HepG2 (cell line): ENCODE data around the gene VARS1. TPM values are rescaled to one million over a fixed set of nuclear protein-coding genes. Genes with fewer than 3 reads are reported as not detected.
A peak's percentile ranks its signal among the peaks of the same experiment; 100 is the strongest.

Experiments
- ATAC-seq: fragments of 200-7000 bp; cut with Tn5 transposase; 3 replicates; pipeline ENCODE4 v1.9.1; 2020; ENCODE audit warnings: mild to moderate bottlenecking, moderate library complexity
- BruUV-seq: library from RNA; stranded (reverse); fragments of 400-500 nt; replicated peaks from 2 replicates; lab custom pipeline; 2021; lab: Mats Ljungman, UMichigan
- CTCF ChIA-PET: fragments of 300-600 bp; formaldehyde crosslinking; extraction: SDS; loops from one replicate; lab custom pipeline; 2021; ENCODE audit warnings: low total read pairs, inconsistent platforms, low intra/inter-chr PET ratio; lab: Yijun Ruan, JAX
- POLR2A ChIA-PET: fragments of 350-600 bp; sonication (Branson Sonifier 250); formaldehyde crosslinking; loops from one replicate; lab custom pipeline; 2020; ENCODE audit warnings: antibody characterized with exemption, inconsistent platforms; lab: Yijun Ruan, JAX
- DNase-seq: peaks from one replicate; pipeline ENCODE4 v3.0.0-alpha.2; 2015; ENCODE audit warnings: low spot score
- FAIRE-seq: peaks from 3 replicates; lab custom pipeline; 2011; peaks lifted over from hg19 to GRCh38; lab: Jason Lieb, UNC
- H2AFZ ChIP-seq: one replicate; pipeline ENCODE4 v1.6.1; 2011; ENCODE audit warnings: low read length, inconsistent platforms
- H3K27ac ChIP-seq: fragments of 300-600 bp; 3 replicates; pipeline ENCODE4 v1.8.0; 2011; ENCODE audit warnings: mixed run types, mild to moderate bottlenecking, mixed read lengths, low read length, inconsistent platforms; ENCODE audit not compliant: insufficient read depth; ENCODE audit errors: extremely low read length
- H3K27me3 ChIP-seq, 2 experiments: fragments of 200-600 bp in 1 of 2; 2 replicates in 1 of 2; 3 replicates in 1 of 2; pipeline versions ENCODE4 v1.6.0 to v1.8.0; 2011; ENCODE audit warnings: low read length in 2 of 2, mild to moderate bottlenecking in 2 of 2, moderate library complexity in 2 of 2, inconsistent platforms in 1 of 2; ENCODE audit not compliant: insufficient read depth in 2 of 2, control insufficient read depth in 1 of 2
- H3K36me3 ChIP-seq, 2 experiments: fragments of 200-600 bp in 1 of 2; replicated peaks in 1 of 2; 2 replicates in 1 of 2; 3 replicates in 1 of 2; pipeline versions ENCODE4 v1.5.1 to v1.8.0; 2011; ENCODE audit warnings: low read length in 2 of 2, inconsistent platforms in 1 of 2; ENCODE audit not compliant: insufficient read depth in 2 of 2, control insufficient read depth in 1 of 2
- H3K4me1 ChIP-seq: 2 replicates; pipeline ENCODE4 v1.5.1; 2012; ENCODE audit warnings: low read length, inconsistent platforms; ENCODE audit not compliant: insufficient read depth
- H3K4me2 ChIP-seq: 2 replicates; pipeline ENCODE4 v1.6.0; 2011; ENCODE audit warnings: low read depth, low read length, inconsistent platforms
- H3K4me3 ChIP-seq, 3 experiments: fragments of 200-600 bp in 1 of 3; sonication (generic), shearing (Covaris generic) in 1 of 3; replicated peaks in 1 of 3; 2 replicates each; pipeline ENCODE4 v1.5.1; 2011 to 2016; ENCODE audit warnings: low read length in 3 of 3, inconsistent platforms in 2 of 3, low read depth in 2 of 3, mild to moderate bottlenecking in 2 of 3, control low read depth in 1 of 3, mixed read lengths in 1 of 3; ENCODE audit not compliant: insufficient read depth in 1 of 3
- H3K79me2 ChIP-seq: one replicate; pipeline ENCODE4 v1.6.1; 2011; ENCODE audit warnings: low read length, inconsistent platforms; ENCODE audit not compliant: insufficient read depth
- H3K9ac ChIP-seq: 2 replicates; pipeline ENCODE4 v1.6.0; 2011; ENCODE audit warnings: mild to moderate bottlenecking, low read depth, low read length, inconsistent platforms; ENCODE audit not compliant: insufficient read depth
- H3K9me3 ChIP-seq: 2 replicates; pipeline ENCODE4 v1.5.1; 2012; ENCODE audit warnings: mild to moderate bottlenecking, low read length
- H4K20me1 ChIP-seq: 2 replicates; pipeline ENCODE4 v1.6.0; 2011; ENCODE audit warnings: inconsistent platforms, mild to moderate bottlenecking, low read length, moderate library complexity; ENCODE audit not compliant: insufficient read depth
- AGO2 ChIP-seq: fragments of 200-400 bp; formaldehyde crosslinking; optimal IDR thresholded peaks from 2 replicates; pipeline ENCODE3; 2017; ENCODE audit warnings: mild to moderate bottlenecking, low read depth, low read length, moderate library complexity
- GZF1 ChIP-seq: sonication (generic); formaldehyde crosslinking; IDR thresholded peaks from 2 replicates; pipeline ENCODE4 v1.5.1; 2020; ENCODE audit warnings: mild to moderate bottlenecking, missing genetic modification reagents
- MED1 ChIP-seq: sonication (generic); formaldehyde crosslinking; IDR thresholded peaks from 2 replicates; pipeline ENCODE4 v1.4.0; 2020; ENCODE audit warnings: missing genetic modification reagents
- MEIS1 ChIP-seq: sonication (generic); formaldehyde crosslinking; IDR thresholded peaks from 2 replicates; pipeline ENCODE4 v1.9.0; 2021; ENCODE audit warnings: mild to moderate bottlenecking, missing genetic modification reagents, moderate library complexity, borderline replicate concordance
- MTF1 ChIP-seq: sonication (generic); formaldehyde crosslinking; IDR thresholded peaks from 2 replicates; pipeline ENCODE4 v1.5.0; 2020; ENCODE audit warnings: missing genetic modification reagents
- NCOA1 ChIP-seq: sonication (generic); formaldehyde crosslinking; IDR thresholded peaks from 2 replicates; pipeline ENCODE4 v1.9.0; 2021; ENCODE audit warnings: missing genetic modification reagents
- NFYC ChIP-seq: IDR thresholded peaks from 2 replicates; pipeline ENCODE4 v1.6.1; 2016; ENCODE audit warnings: missing genetic modification reagents, missing compliant biosample characterization
- POLR2G ChIP-seq: fragments of 200-400 bp; formaldehyde crosslinking; IDR thresholded peaks from 2 replicates; pipeline ENCODE4 v1.6.1; 2018; ENCODE audit warnings: mild to moderate bottlenecking, low read depth, low read length, moderate library complexity
- RBFOX2 ChIP-seq: fragments of 200-400 bp; formaldehyde crosslinking; IDR thresholded peaks from 2 replicates; pipeline ENCODE4 v1.6.1; 2017; ENCODE audit warnings: low read depth, mild to moderate bottlenecking, low read length
- SMAD1 ChIP-seq: sonication (generic); formaldehyde crosslinking; IDR thresholded peaks from 2 replicates; pipeline ENCODE4 v1.4.0; 2020; ENCODE audit warnings: missing genetic modification reagents, low read depth, mild to moderate bottlenecking, borderline replicate concordance
- TARDBP ChIP-seq: sonication (generic); formaldehyde crosslinking; IDR thresholded peaks from 2 replicates; pipeline ENCODE4 v1.8.0; 2022; ENCODE audit warnings: mild to moderate bottlenecking, missing genetic modification reagents
- TEAD2 ChIP-seq: sonication (generic); formaldehyde crosslinking; IDR thresholded peaks from 2 replicates; pipeline ENCODE4 v1.9.0; 2021; ENCODE audit warnings: missing genetic modification reagents
- TEAD3 ChIP-seq: optimal IDR thresholded peaks from 2 replicates; pipeline ENCODE3; 2016; ENCODE audit warnings: borderline replicate concordance
- THAP11 ChIP-seq: IDR thresholded peaks from 2 replicates; pipeline ENCODE4 v1.6.1; 2016; ENCODE audit warnings: missing biosample characterization, missing genetic modification reagents
- ZBTB8A ChIP-seq: sonication (generic); formaldehyde crosslinking; IDR thresholded peaks from 2 replicates; pipeline ENCODE4 v1.4.0; 2020; ENCODE audit warnings: mild to moderate bottlenecking, low read depth, missing genetic modification reagents, borderline replicate concordance
- ZC3H4 ChIP-seq: sonication (generic); formaldehyde crosslinking; IDR thresholded peaks from 2 replicates; pipeline ENCODE4 v1.4.0; 2020; ENCODE audit warnings: missing genetic modification reagents, borderline replicate concordance
- ZNF253 ChIP-seq: sonication (generic); formaldehyde crosslinking; IDR thresholded peaks from 2 replicates; pipeline ENCODE4 v1.8.0; 2022; ENCODE audit warnings: mild to moderate bottlenecking, missing genetic modification reagents, borderline replicate concordance
- ZNF296 ChIP-seq: sonication (generic); formaldehyde crosslinking; conservative IDR thresholded peaks from 2 replicates; pipeline ENCODE4 v1.5.0; 2020; ENCODE audit warnings: mild to moderate bottlenecking, missing genetic modification reagents
- ZNF343 ChIP-seq: sonication (generic); formaldehyde crosslinking; IDR thresholded peaks from 2 replicates; pipeline ENCODE4 v1.4.0; 2020; ENCODE audit warnings: mild to moderate bottlenecking, missing genetic modification reagents
- ZNF460 ChIP-seq: sonication (generic); formaldehyde crosslinking; IDR thresholded peaks from 2 replicates; pipeline ENCODE4 v1.5.1; 2020; ENCODE audit warnings: missing genetic modification reagents, mild to moderate bottlenecking, borderline replicate concordance
- ZNF563 ChIP-seq: sonication (generic); formaldehyde crosslinking; IDR thresholded peaks from 2 replicates; pipeline ENCODE4 v1.8.0; 2022; ENCODE audit warnings: mild to moderate bottlenecking, moderate library complexity, missing genetic modification reagents
- ZSCAN5A ChIP-seq: sonication (generic); formaldehyde crosslinking; IDR thresholded peaks from 2 replicates; pipeline ENCODE4 v1.8.0; 2022; ENCODE audit warnings: mild to moderate bottlenecking, missing genetic modification reagents, borderline replicate concordance
- WGBS: methylation state at CpG from one replicate; pipeline ENCODE4 v1.1.6; 2017; ENCODE audit warnings: low lambda C conversion rate; 5-methylcytosine and 5-hydroxymethylcytosine counted together
- in situ Hi-C: cut with HindIII; loops from 2 replicates; pipeline ENCODE4 v1.10.0; 2017; ENCODE audit warnings: low pct_unique_long_range_greater_than_20kb; ENCODE audit not compliant: extremely low pct_ligation_motif_present
- intact Hi-C: fragments of 100-400 bp; cut with micrococcal nuclease; formaldehyde crosslinking; loops from one replicate; pipeline ENCODE4 v1.10.0; 2022; ENCODE audit not compliant: unreplicated experiment
- polyA plus RNA-seq, 8 experiments: library from polyadenylated mRNA; depleted of rRNA in 3 of 8; stranded (reverse) in 7 of 8; unstranded in 1 of 8; fragments of >200 nt; fragmentation: Illumina TruSeq in 4 of 8; extraction: Trizol in 4 of 8; gene quantifications; 2 replicates each; pipeline versions ENCODE4 v1.2.1 to v1.2.3, GENCODE V29; 2011 to 2016; ENCODE audit warnings: low read depth in 4 of 8, missing spikeins in 1 of 8, mixed read lengths in 1 of 8; ENCODE audit not compliant: insufficient read depth in 1 of 8
- total RNA-seq, 5 experiments: library from RNA; depleted of rRNA; stranded (reverse); fragments of >200 nt; fragmentation: Illumina TruSeq; extraction: Trizol; gene quantifications; 2 replicates each; pipeline ENCODE4 v1.2.3, GENCODE V29; 2016; ENCODE audit warnings: low read depth in 1 of 5

VARS1 gene
- total and polyA plus RNA-seq, 2 of the 13 experiments (the other 11 are each of a cell fraction or from before 2014, with no cell fraction given) = 14.7 to 56.1 TPM

GRCh38 chr6:31838114-31838553, 42.6 kb upstream of the VARS1 start (continued):
- TF ChIP-seq SMAD1 (0 out of 2 replicates have a peak, but pooled peaks have one; percentile 37), ZNF460 (CRISPR knock-in tag) (peak; percentile 33; the same call in 1 of the 2 replicates)

GRCh38 chr6:31837369-31838113, 42.0 kb upstream of the VARS1 start:
- H3K27ac ChIP-seq = peak overlapping the region; percentile 93
- H2AFZ ChIP-seq = no peak overlapping the region
- 7% methylated on average over 1 of the region's 1 CpG for WGBS
- H3K9me3 ChIP-seq = no peaks in the 10 kb centered on the region
- ChIA-PET CTCF (no interaction called here), POLR2A (interaction anchor here (0.9 to 15.7 kb wide), 15 partner anchors 8 to 108 kb away, joined by 3 to 264 read pairs (median 11); partner anchors contain the start of genes CLIC1, DDAH2, HSPA1B and LSM2)
- H3K4me2 ChIP-seq = peak overlapping the region; percentile 84
- peaks cover 43% of the 10 kb centered on the region for H4K20me1 ChIP-seq
- in situ Hi-C loops (no loop called here), intact Hi-C loops (loop anchor here (10.0 kb wide), 1 partner anchor 117 kb away; the partner anchor contains the start of genes NELFE and SKIC2)
- FAIRE-seq = no peak
- no peak for DNase-seq
- peak overlapping the region; percentile 98 for H3K9ac ChIP-seq
- no TSS peak for BruUV-seq
- H3K27me3 ChIP-seq = peaks cover 0 to 2% of the 10 kb centered on the region in 2 experiments; a peak in 1 of 5 replicates
- H3K4me3 ChIP-seq = peak overlapping the region; percentile 75 to 98 (median 93)
- peaks cover 38% of the 10 kb centered on the region for H3K79me2 ChIP-seq
- H3K36me3 ChIP-seq = peaks cover 12 to 33% of the 10 kb centered on the region in 2 experiments
- ATAC-seq = no peak
- H3K4me1 ChIP-seq = peaks cover 40% of the 10 kb centered on the region
- no peak for TF ChIP-seq MTF1 (CRISPR knock-in tag)
- 0 out of 2 replicates have a peak, but pooled peaks have one; percentile 4 for TF ChIP-seq NFYC
- no peak for TF ChIP-seq THAP11 (CRISPR knock-in tag)
- TF ChIP-seq TARDBP = 0 out of 2 replicates have a peak, but pooled peaks have one; percentile 21
- 0 out of 2 replicates have a peak, but pooled peaks have one; percentile 13 for TF ChIP-seq ZBTB8A (CRISPR knock-in tag)
- TF ChIP-seq MED1 = no peak
- TF ChIP-seq ZSCAN5A (CRISPR knock-in tag) = 0 out of 2 replicates have a peak, but pooled peaks have one; percentile 9
- 0 out of 2 replicates have a peak, but pooled peaks have one; percentile 59 for TF ChIP-seq MEIS1 (CRISPR knock-in tag)
- TF ChIP-seq ZNF343 (CRISPR knock-in tag) = 0 out of 2 replicates have a peak, but pooled peaks have one; percentile 34
- TF ChIP-seq AGO2 = peak; percentile 33
- TF ChIP-seq TEAD3 (CRISPR knock-in tag) = peak; percentile 16
- 0 out of 2 replicates have a peak, but pooled peaks have one; percentile 32 for TF ChIP-seq ZNF296 (CRISPR knock-in tag)
- no peak for TF ChIP-seq GZF1 (CRISPR knock-in tag)
- 0 out of 2 replicates have a peak, but pooled peaks have one; percentile 33 for TF ChIP-seq ZC3H4 (CRISPR knock-in tag)
- no peak for TF ChIP-seq ZNF253
- no peak for TF ChIP-seq ZNF563 (CRISPR knock-in tag)
- TF ChIP-seq NCOA1 (CRISPR knock-in tag) = 0 out of 2 replicates have a peak, but pooled peaks have one; percentile 50
- no peak for TF ChIP-seq TEAD2 (CRISPR knock-in tag)
- peak; percentile 57 for TF ChIP-seq POLR2G
- TF ChIP-seq RBFOX2 = peak; percentile 78
